Measurements from ENCODE around the gene DPP4. TPM values are rescaled to one million over a fixed set of nuclear protein-coding genes. Genes with fewer than 3 reads are reported as not detected.

Gene DPP4
- total and polyA plus RNA-seq, 2 experiments from 2014 or later = 149 to 218 TPM

- Histone ChIP-seq H3K27ac (no peak overlapping the region), H4K20me1 (ENCODE audit: insufficient read depth, poor library complexity, severe bottlenecking) (no peaks in the 10 kb centered on the region), H3K27me3 (no peaks in the 10 kb centered on the region), H3K36me3 (replicated peaks; ENCODE audit: insufficient read depth, low read depth) (no peaks in the 10 kb centered on the region), H3K4me2 (no peak overlapping the region), H3K9me2 (replicated peaks; ENCODE audit: insufficient read depth) (no peaks in the 10 kb centered on the region), H3K4me3 (no peak overlapping the region), H3K4me1 (ENCODE audit: insufficient read depth) (peaks cover 8% of the 10 kb centered on the region), H3K79me2 (no peaks in the 10 kb centered on the region), H3K9me3 (ENCODE audit: low read depth) (no peaks in the 10 kb centered on the region), H2AFZ (no peak overlapping the region)
- 95% methylated on average over 1 of the region's 1 CpG for WGBS (ENCODE audit: low lambda C conversion rate, missing lambda C conversion rate)
- no peak for DNase-seq (ENCODE audit: low spot score)
- TF ChIP-seq CTCF (IDR thresholded peaks at IDR 0.05; ENCODE audit: poor library complexity) (no peak), EZH2phosphoT487 (IDR thresholded peaks at IDR 0.05; ENCODE audit: low read depth, severe bottlenecking, unreplicated experiment) (no peak), EZH2 (IDR thresholded peaks at IDR 0.05; ENCODE audit: borderline replicate concordance) (no peak)
Measured at GRCh38 chr2:161998857-161999256, 75.2 kb downstream of the DPP4 start.

GRCh38 chr2:161997916-161998471 is 76.0 kb downstream of the DPP4 start:
- H3K9me3 ChIP-seq (ENCODE audit: low read depth) = no peaks in the 10 kb centered on the region
- no peaks in the 10 kb centered on the region for H3K36me3 ChIP-seq (replicated peaks; ENCODE audit: insufficient read depth, low read depth)
- no peak for DNase-seq (ENCODE audit: low spot score)
- no peaks in the 10 kb centered on the region for H4K20me1 ChIP-seq (ENCODE audit: insufficient read depth, poor library complexity, severe bottlenecking)
- WGBS (ENCODE audit: low lambda C conversion rate, missing lambda C conversion rate) = 72% methylated on average over 9 of the region's 9 CpGs
- H3K27me3 ChIP-seq = no peaks in the 10 kb centered on the region
- H3K4me2 ChIP-seq = no peak overlapping the region
- H2AFZ ChIP-seq = no peak overlapping the region
- H3K27ac ChIP-seq = no peak overlapping the region
- TF ChIP-seq CTCF (IDR thresholded peaks at IDR 0.05; ENCODE audit: poor library complexity) (no peak), EZH2 (IDR thresholded peaks at IDR 0.05; ENCODE audit: borderline replicate concordance) (no peak), EZH2phosphoT487 (IDR thresholded peaks at IDR 0.05; ENCODE audit: low read depth, severe bottlenecking, unreplicated experiment) (no peak)
- H3K79me2 ChIP-seq = no peaks in the 10 kb centered on the region
- H3K9me2 ChIP-seq (replicated peaks; ENCODE audit: insufficient read depth) = no peaks in the 10 kb centered on the region
- no peak overlapping the region for H3K4me3 ChIP-seq
- peaks cover 8% of the 10 kb centered on the region for H3K4me1 ChIP-seq (ENCODE audit: insufficient read depth)

- H3K27me3 ChIP-seq = no peaks in the 10 kb centered on the region
- H4K20me1 ChIP-seq (ENCODE audit: insufficient read depth, poor library complexity, severe bottlenecking) = no peaks in the 10 kb centered on the region
- H3K9me2 ChIP-seq (replicated peaks; ENCODE audit: insufficient read depth) = no peaks in the 10 kb centered on the region
- H3K9me3 ChIP-seq (ENCODE audit: low read depth) = no peaks in the 10 kb centered on the region
- H3K79me2 ChIP-seq = no peaks in the 10 kb centered on the region
- H3K4me1 ChIP-seq (ENCODE audit: insufficient read depth) = peaks cover 8% of the 10 kb centered on the region
- H3K27ac ChIP-seq = no peak overlapping the region
- TF ChIP-seq CTCF (IDR thresholded peaks at IDR 0.05; ENCODE audit: poor library complexity) (no peak), EZH2phosphoT487 (IDR thresholded peaks at IDR 0.05; ENCODE audit: low read depth, severe bottlenecking, unreplicated experiment) (no peak)
- DNase-seq (ENCODE audit: low spot score) = peak; percentile 36
- H2AFZ ChIP-seq = no peak overlapping the region
- no peak overlapping the region for H3K4me2 ChIP-seq
- H3K36me3 ChIP-seq (replicated peaks; ENCODE audit: insufficient read depth, low read depth) = no peaks in the 10 kb centered on the region
- H3K4me3 ChIP-seq = no peak overlapping the region
Measured at GRCh38 chr2:161995553-161996016, 78.4 kb downstream of the DPP4 start.
